ENCODE measurements around the gene ZFP57.
A peak's percentile ranks its signal among the peaks of the same experiment; 100 is the strongest.

The ZFP57 gene

DNA sequence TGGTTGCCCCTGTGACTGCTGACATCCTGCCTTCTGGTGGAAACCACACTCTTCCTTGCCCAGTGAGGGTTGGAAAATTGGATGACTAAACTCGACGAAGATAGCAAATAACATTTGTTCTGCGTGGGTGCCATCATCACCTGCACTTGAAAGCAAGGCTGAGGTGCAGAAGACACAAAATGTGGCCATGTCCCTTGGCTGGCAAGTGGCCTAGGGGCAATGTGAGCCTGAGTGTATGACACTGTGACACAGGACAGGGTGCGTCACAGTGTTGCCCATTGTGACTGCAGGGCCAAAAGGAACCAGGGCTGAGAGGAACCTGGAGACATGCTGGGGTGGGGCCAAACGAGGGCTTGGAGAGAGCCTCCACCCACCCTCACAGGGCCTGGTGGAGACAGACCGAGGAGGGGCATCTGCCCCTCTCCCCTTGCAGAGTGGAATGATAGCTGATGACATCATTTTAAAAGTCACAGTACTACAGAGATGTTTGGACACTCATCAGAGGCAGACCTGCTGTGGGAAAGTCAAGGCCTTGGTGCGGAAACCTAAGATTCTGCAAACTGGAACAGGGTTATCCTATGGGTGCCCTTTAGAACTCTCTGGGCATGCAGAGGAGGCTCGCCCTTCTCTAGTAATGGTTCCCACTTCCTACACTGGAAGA lies 29.5 kb upstream of the ZFP57 start:
- peaks cover 53 to 61% of the 10 kb centered on the region in 2 donors for H3K4me1 Mint-ChIP-seq (ENCODE audit: low read depth in 2 of 2)
- H3K27ac Mint-ChIP-seq: peak overlapping the region; percentile 67 to 83

DNA sequence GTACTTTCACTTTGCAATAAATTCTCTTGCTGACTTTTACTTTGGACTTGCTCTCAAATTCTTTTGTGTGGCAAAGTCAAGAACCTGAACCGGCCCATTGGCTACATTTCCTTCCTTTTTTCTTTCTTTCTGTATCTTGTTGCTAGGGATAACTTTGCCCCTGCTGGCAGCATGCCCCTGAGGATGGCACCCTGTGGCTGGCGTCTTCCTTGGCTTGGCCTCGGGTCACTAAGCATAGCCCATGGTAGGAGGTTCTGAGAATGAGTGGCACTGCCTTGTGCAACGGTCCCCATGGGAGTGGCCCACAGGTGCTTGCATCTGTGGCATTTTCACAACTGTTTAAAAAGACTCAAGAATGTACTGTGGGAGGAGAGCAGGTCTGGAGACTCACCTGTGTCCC lies 28.2 kb upstream of the ZFP57 start:
- Mint-ChIP-seq H3K4me1 (ENCODE audit: low read depth in 2 of 2) (peaks cover 56 to 64% of the 10 kb centered on the region in 2 donors), H3K27me3 (peaks cover 0 to 2% of the 10 kb centered on the region in 2 donors), H3K36me3 (ENCODE audit: insufficient read depth) (peaks cover 15% of the 10 kb centered on the region), H3K4me3 (peak overlapping the region; percentile 67 to 76), H3K9me3 (no peaks in the 10 kb centered on the region), H3K27ac (peak overlapping the region; percentile 83 to 91)
- peak; percentile 13 for ATAC-seq (replicated peaks)
- DNase-seq: no peak

More for the DNA sequence above, 29.5 kb upstream of the ZFP57 start:
- Mint-ChIP-seq H3K9me3 (no peaks in the 10 kb centered on the region), H3K36me3 (ENCODE audit: insufficient read depth) (peaks cover 15% of the 10 kb centered on the region), H3K4me3 (peak overlapping the region; percentile 67 to 76), H3K27me3 (no peaks in the 10 kb centered on the region)
- ATAC-seq (replicated peaks): no peak
- DNase-seq: no peak

DNA sequence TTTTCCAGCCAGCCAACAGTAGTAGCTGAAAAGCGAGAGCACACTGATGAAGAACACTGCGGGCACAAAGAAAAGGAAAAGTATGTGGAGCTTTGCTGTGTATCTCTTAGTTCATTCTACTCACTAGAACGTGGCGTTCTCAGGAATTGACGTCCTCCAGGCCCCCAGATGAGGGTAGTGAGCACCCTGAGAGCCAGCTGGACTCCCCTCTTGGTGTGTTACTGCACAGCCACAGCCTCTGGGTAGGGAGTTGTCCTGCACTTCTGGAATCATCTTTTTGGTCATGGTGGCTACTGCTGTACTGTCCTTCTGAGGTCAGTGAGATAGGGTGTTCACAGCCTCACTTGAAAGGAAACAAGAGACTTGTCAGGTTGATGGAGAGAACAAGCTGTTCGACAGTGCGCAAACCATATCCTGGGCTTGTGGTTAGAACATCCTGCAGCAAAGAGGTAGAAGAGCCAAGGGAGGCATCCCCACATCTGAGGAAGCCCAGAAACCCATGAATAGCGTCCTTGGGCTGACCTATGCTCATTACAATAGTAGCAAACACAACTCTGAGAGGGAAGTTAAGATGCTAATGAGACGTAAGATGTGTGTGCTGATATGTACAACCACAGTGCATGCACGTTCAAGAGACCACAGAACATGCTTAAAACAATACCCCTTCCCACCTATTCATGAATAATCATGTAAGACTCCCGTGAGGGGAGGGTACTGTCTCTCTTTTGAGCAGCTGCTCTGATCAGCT lies 27.7 kb upstream of the ZFP57 start:
- DNase-seq (peak; percentile 70 to 75 (median 72)), ATAC-seq (replicated peaks) (peak; percentile 88)
- H3K27me3 Mint-ChIP-seq: peaks cover 0 to 7% of the 10 kb centered on the region in 2 donors
- peak overlapping the region; percentile 67 to 76 for H3K4me3 Mint-ChIP-seq
- peak overlapping the region; percentile 83 to 91 for H3K27ac Mint-ChIP-seq
- no peaks in the 10 kb centered on the region for H3K9me3 Mint-ChIP-seq
- peaks cover 18% of the 10 kb centered on the region for H3K36me3 Mint-ChIP-seq (ENCODE audit: insufficient read depth)
- peaks cover 56 to 64% of the 10 kb centered on the region in 2 donors for H3K4me1 Mint-ChIP-seq (ENCODE audit: low read depth in 2 of 2)

DNA sequence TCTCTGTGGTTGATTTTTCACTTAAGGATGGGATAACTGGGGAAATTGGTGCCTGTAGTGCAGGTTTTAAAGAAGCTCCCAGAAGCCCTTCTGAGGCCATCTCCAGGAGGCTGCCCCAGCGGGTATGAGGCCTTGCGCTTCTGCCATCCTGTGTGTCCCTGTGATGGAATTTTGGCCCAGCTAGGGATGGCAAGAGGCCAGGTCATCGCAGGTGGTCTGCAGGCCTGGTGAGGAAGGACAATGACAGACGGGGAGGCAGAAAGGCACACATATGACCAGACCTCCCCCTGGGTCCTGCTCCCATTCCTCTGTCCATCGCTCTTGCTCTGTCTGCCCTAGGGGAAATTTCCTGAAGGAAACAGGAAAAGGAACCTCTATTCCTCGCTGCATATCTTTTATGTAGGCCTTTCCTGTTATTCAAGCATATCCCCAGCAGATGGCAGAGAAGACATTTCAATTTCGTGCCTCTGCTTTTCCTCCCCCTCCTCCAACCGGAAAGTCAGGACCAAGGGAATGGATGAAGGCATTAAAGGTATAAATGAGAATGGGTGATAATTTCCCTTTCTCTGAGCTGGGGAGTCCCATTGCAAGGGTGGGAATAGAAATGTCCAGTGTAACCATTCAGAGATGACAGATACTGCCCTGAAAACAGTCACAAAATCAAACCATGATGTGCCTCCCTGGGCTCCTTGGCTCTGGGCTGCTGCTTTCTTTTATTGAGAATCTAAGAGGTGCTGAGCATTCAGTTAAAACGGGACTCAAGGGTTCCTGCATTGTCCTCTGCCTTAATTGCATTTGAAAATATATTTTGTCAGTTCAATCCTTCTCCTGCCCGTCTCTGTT lies 24.7 kb upstream of the ZFP57 start:
- Mint-ChIP-seq H3K4me1 (ENCODE audit: low read depth in 2 of 2) (peaks cover 45 to 52% of the 10 kb centered on the region in 2 donors), H3K9me3 (no peaks in the 10 kb centered on the region), H3K36me3 (ENCODE audit: insufficient read depth) (peaks cover 13% of the 10 kb centered on the region), H3K27me3 (peaks cover 6 to 34% of the 10 kb centered on the region in 2 donors), H3K27ac (peak overlapping the region in 1 of 2 donors; percentile 83), H3K4me3 (peak overlapping the region in 1 of 2 donors; percentile 29)
- DNase-seq (no peak), ATAC-seq (replicated peaks) (no peak)

DNA sequence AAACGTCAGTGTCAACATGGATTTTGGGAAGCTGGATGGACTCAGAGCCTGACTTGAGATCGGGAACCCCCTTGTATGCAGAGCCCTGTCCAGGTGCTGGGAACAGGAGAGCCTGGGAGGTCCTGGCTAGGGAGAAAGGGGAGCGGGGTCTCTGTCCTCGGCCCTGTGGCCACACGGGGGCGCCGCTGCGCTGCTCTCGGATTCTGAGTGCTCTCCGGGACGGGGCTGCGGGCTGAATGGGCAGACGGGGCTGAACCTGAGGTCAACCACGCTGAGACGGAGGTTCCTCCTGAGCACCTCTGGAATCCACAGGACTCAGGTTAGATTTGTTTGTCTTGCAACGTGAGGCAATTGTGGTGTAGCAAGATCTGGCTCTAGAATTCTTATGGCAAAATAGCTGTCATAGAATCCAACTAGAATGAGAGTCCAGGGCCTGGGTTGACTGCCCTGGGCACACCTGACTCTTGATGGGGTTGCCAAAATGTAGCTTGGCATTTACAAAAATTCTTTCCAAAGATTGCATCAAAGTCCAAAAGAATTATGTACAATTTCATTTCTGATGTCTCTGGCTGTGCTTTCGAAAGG lies 21.7 kb upstream of the ZFP57 start:
- peaks cover 18 to 59% of the 10 kb centered on the region in 2 donors for H3K27me3 Mint-ChIP-seq
- H3K36me3 Mint-ChIP-seq (ENCODE audit: insufficient read depth): peaks cover 3% of the 10 kb centered on the region
- ATAC-seq (replicated peaks) (peak; percentile 89), DNase-seq (peak; percentile 73 to 76 (median 75))
- no peak overlapping the region for H3K27ac Mint-ChIP-seq
- H3K4me1 Mint-ChIP-seq (ENCODE audit: low read depth in 2 of 2): peaks cover 23 to 25% of the 10 kb centered on the region in 2 donors
- H3K9me3 Mint-ChIP-seq: no peaks in the 10 kb centered on the region
- no peak overlapping the region for H3K4me3 Mint-ChIP-seq

DNA sequence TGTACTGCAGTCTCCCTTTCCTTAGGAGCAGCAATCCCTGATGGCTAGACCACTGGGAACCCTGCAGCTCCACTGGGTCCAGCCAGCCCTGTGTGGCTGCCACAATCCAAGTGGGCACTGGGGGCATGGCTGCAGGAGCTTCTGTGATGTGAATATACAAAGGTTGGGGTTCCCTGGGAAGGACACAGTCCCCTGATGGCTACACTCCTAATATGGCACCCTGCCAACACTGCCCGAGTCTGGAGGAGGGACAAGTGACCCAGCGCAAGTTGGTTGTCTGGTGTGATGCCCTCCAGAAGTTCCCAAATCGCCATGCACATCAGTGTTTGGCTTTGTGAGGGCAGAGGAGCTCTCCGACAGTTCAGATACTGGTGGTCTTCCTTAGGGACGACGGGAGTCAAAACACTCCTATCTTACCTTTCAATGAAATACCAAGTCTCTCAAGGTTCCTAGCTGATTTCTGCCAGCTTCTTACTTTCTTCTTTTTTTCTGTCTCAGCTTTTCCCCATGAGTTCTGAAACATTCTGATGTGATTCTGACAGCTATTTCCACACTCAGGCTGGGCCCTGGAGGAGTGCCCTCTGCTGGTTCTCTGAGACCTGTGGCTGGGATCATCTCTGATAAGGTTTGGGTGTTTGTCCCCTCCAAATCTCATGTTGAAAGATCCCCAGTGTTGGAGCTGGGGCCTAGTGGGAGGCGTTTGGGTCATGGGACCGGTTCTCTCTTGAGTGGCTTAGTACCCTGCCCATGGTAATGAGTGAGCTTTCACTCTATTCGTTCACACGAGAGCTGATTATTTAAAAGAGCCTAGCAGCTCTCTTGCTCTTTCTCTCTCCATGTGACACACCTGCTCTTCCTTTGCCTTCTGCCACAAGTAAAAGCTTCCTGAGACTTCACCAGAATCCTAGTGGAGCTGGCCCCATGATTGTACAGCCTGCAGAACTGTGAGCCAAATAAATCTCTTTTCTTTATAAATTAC lies 15.5 kb upstream of the ZFP57 start:
- Mint-ChIP-seq H3K27ac (no peak overlapping the region), H3K36me3 (ENCODE audit: insufficient read depth) (no peaks in the 10 kb centered on the region), H3K27me3 (peaks cover 24 to 39% of the 10 kb centered on the region in 2 donors), H3K9me3 (no peaks in the 10 kb centered on the region), H3K4me3 (no peak overlapping the region), H3K4me1 (ENCODE audit: low read depth in 2 of 2) (peaks cover 0 to 2% of the 10 kb centered on the region in 2 donors)
- no peak for ATAC-seq (replicated peaks)
- DNase-seq: no peak

DNA sequence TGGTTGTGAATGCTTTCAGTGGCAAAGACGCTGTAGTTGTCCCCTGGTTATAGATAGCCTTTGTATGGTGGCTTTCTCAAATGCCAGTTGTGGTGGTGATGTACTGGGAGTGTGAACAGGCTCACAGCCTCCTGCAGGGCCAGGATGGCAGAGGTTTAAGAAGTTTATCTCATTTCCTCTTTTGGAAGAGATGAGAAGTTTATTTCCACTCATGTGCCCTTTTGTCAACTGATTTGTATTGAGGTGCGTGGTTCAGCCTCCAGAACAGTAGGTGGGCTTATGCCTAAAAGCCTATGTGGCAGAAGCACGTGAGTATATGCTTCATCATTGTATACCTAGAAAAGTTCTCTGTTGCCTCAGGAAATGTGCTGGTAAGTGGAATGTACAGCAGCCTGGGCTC lies 13.7 kb upstream of the ZFP57 start:
- Mint-ChIP-seq H3K9me3 (no peaks in the 10 kb centered on the region), H3K4me3 (no peak overlapping the region), H3K27ac (no peak overlapping the region), H3K4me1 (ENCODE audit: low read depth in 2 of 2) (peaks cover 0 to 2% of the 10 kb centered on the region in 2 donors), H3K36me3 (ENCODE audit: insufficient read depth) (no peaks in the 10 kb centered on the region), H3K27me3 (peaks cover 14 to 24% of the 10 kb centered on the region in 2 donors)
- DNase-seq (no peak), ATAC-seq (replicated peaks) (no peak)

DNA sequence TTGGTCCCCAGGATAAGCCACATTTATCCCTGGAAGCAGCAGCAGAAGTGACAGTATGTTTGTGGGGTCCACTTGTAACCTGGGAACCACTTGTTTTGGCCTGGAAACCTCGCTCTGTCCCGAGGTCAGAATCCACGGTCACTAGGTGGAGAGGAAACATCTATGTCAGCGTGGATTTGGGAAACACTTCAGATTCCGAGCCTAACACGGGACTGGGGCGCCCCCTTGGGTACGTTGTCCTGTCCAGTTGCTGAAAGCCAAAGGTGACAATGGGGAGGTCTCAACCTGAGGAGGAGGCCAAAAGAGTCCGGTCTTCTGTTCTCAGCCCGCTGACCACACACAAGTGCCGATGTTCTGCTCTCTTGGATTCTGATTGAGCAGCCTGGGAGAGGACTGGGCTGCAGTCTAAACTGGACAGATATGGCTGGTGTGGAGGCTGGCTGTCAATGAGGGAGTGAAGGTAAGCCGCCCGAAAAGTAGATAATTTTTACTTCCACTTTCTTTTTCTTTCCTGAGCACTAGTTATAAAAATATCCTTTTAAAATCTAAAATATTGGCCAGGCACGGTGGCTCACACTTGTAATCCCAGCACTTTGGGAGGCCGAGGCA lies 4.9 kb upstream of the ZFP57 start:
- Mint-ChIP-seq H3K27me3 (peaks cover 0 to 11% of the 10 kb centered on the region in 2 donors), H3K4me3 (no peak overlapping the region), H3K36me3 (ENCODE audit: insufficient read depth) (no peaks in the 10 kb centered on the region), H3K9me3 (no peaks in the 10 kb centered on the region), H3K4me1 (ENCODE audit: low read depth in 2 of 2) (peaks cover 4 to 7% of the 10 kb centered on the region in 2 donors), H3K27ac (no peak overlapping the region)
- ATAC-seq (replicated peaks) (no peak), DNase-seq (no peak)

DNA sequence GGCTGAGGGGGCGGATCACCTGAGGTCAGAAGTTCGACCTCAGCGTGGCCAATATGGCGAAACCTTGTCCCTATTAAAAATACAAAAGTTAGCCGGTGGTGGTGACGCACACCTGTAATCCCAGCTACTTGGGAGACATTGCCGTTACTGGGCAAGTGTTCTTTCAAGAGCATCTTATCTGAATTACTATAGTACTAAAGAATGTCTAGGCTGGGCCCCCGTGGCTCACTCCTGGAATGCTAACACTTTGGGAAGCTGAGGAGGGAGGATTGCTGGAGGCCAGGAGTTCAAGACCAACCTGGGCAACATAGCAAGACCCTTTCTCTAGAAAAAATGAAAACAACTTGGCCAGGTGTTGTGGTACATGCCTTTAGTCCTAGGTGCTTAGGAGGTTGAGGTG lies 859 bp upstream of the ZFP57 start:
- H3K36me3 Mint-ChIP-seq (ENCODE audit: insufficient read depth): no peaks in the 10 kb centered on the region
- H3K9me3 Mint-ChIP-seq: no peaks in the 10 kb centered on the region
- no peak overlapping the region for H3K27ac Mint-ChIP-seq
- peaks cover 8 to 12% of the 10 kb centered on the region in 2 donors for H3K4me1 Mint-ChIP-seq (ENCODE audit: low read depth in 2 of 2)
- ATAC-seq (replicated peaks): no peak
- no peak overlapping the region for H3K4me3 Mint-ChIP-seq
- H3K27me3 Mint-ChIP-seq: peaks cover 12 to 14% of the 10 kb centered on the region in 2 donors
- DNase-seq: no peak

DNA sequence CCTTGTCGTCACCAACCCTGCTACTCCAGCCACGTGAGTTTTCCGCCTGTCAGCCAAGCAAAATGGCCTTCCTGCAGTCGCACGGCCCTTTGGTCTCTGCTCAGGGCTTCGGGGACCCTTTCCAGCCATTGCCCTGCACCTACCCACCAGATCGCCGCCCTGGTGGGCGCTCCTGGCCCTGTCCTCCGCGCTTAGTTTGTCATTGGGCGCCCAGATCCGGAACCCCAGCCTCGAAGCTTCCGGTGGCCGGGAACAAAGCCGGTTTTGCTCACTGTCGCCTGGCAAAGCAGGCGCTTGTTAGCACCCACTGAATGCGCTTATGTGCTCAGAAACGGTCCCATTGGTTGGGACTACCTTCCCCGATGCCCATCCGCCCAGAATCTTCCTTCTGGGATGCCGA lies 536 bp downstream of the ZFP57 start:
- Mint-ChIP-seq H3K36me3 (ENCODE audit: insufficient read depth) (no peaks in the 10 kb centered on the region), H3K4me3 (peak overlapping the region in 1 of 2 donors; percentile 66), H3K27ac (no peak overlapping the region), H3K4me1 (ENCODE audit: low read depth in 2 of 2) (peaks cover 12 to 13% of the 10 kb centered on the region in 2 donors), H3K27me3 (peaks cover 12 to 14% of the 10 kb centered on the region in 2 donors), H3K9me3 (no peaks in the 10 kb centered on the region)
- no peak for ATAC-seq (replicated peaks)
- DNase-seq: no peak

DNA sequence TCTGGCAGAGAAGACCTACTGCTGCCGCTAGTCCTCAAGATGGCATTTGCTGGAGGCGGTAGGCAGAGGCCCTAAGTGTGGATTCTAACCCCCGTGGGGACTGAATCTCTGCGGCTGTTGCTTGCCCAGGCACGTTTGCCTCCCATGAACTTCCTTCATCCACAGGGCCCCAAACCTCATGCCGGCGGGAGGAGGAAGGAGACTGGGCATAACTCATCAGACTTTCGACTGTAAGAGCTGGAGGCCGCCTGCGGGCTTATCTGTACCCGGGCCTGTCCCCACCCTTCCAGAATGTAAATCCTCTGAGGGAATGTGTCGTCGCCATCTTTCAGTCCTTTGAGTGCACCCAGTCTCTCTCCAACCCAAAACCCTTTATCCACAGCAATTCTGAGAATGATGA lies 990 bp downstream of the ZFP57 start:
- DNase-seq (no peak), ATAC-seq (replicated peaks) (no peak)
- Mint-ChIP-seq H3K27ac (no peak overlapping the region), H3K27me3 (peaks cover 12 to 14% of the 10 kb centered on the region in 2 donors), H3K4me3 (no peak overlapping the region), H3K36me3 (ENCODE audit: insufficient read depth) (no peaks in the 10 kb centered on the region), H3K4me1 (ENCODE audit: low read depth in 2 of 2) (peaks cover 12 to 13% of the 10 kb centered on the region in 2 donors), H3K9me3 (no peaks in the 10 kb centered on the region)

DNA sequence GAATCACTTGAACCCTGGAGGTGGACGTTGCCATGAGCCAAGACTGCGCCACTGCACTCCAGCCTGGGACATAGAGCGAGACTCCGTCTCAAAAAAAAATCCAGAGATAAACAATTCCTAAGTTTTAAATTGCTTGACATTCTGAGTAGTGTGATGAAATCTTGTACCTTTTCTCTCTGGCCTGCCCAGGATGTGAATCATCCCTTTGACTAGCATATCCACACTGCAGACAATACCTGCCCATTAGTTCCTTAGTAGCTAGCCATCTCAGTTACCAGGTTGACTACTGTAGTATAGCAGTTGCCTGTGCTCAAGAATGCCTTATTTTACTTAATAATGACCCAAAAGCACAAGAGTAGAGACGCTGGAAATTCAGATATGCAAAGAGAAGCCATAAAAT lies 2.8 kb downstream of the ZFP57 start:
- H3K4me3 Mint-ChIP-seq: no peak overlapping the region
- H3K27me3 Mint-ChIP-seq: peaks cover 12 to 14% of the 10 kb centered on the region in 2 donors
- no peak overlapping the region for H3K27ac Mint-ChIP-seq
- H3K9me3 Mint-ChIP-seq: no peaks in the 10 kb centered on the region
- no peaks in the 10 kb centered on the region for H3K36me3 Mint-ChIP-seq (ENCODE audit: insufficient read depth)
- H3K4me1 Mint-ChIP-seq (ENCODE audit: low read depth in 2 of 2): peaks cover 8 to 9% of the 10 kb centered on the region in 2 donors
- no peak for DNase-seq
- no peak for ATAC-seq (replicated peaks)

Measured in effector memory CD8-positive, alpha-beta T cell (primary cell).